ENCODE results near the gene XCL2. TPM values are rescaled to one million over a fixed set of nuclear protein-coding genes. Genes with fewer than 3 reads are reported as not detected.

XCL2 gene
- total RNA-seq, 1 experiment from 2014 or later: not detected

DNA sequence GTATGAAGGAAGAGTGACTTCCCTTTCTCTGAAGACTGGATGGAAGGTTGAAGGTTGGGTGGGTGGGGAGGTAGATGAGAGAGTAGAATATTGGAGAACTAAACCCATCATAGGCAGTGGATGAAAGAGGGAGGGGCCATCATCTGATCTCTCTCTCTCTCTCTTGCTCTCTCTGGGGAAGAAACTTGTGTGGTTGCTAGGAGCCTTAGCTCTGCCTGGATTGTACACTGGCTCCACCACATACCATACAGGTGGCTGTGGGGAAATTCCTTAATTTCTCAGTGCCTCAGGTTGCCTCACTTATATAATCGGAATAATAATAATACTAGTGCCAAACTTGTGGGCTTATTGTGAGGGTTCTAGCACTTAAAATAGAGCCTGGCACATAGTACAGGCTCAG, 42.1 kb upstream of the XCL2 start:
- H3K27me3 ChIP-seq (ENCODE audit: control insufficient read depth, insufficient read depth, low read length): no peaks in the 10 kb centered on the region
- in situ Hi-C loops (cut with HindIII; ENCODE audit: low pct_unique_long_range_greater_than_20kb, low sequenced_read_pairs): no loop called here
- ChIA-PET POLR2A (no interaction called here), CTCF (no interaction called here)
- H3K9me3 ChIP-seq (ENCODE audit: control insufficient read depth, insufficient read depth, low read depth, low read length): no peaks in the 10 kb centered on the region
- DNase-seq (ENCODE audit: low read depth, low spot score): no peak
- TF ChIP-seq SIN3A (IDR thresholded peaks at IDR 0.05; ENCODE audit: borderline replicate concordance, insufficient read depth, low read depth, low read length) (no peak), TCF7L2 (IDR thresholded peaks at IDR 0.05; ENCODE audit: low read depth, low read length) (no peak), REST (IDR thresholded peaks at IDR 0.05; ENCODE audit: insufficient read depth in 1 of 2, low read depth in 2 of 2, low read length in 1 of 2) (no peak), POLR2AphosphoS5 (IDR thresholded peaks at IDR 0.05; ENCODE audit: low read depth, low read length) (no peak), CTCF (IDR thresholded peaks at IDR 0.05) (no peak)
- H3K4me3 ChIP-seq (ENCODE audit: low read depth in 2 of 2, low read length in 2 of 2): no peak overlapping the region
- no peaks in the 10 kb centered on the region for H3K36me3 ChIP-seq (ENCODE audit: control insufficient read depth, insufficient read depth, low read length)
- H3K27ac ChIP-seq (ENCODE audit: low read length): no peak overlapping the region
- no TSS peak for BruUV-seq (replicated peaks)
- no peaks in the 10 kb centered on the region for H3K4me1 ChIP-seq (ENCODE audit: control insufficient read depth, insufficient read depth, low read length)
- ATAC-seq: no peak
- intact Hi-C loops (cut with micrococcal nuclease; ENCODE audit: unreplicated experiment): no loop called here

GRCh38 chr1:168585191-168585590, 41.4 kb upstream of the XCL2 start:
- TF ChIP-seq CTCF (IDR thresholded peaks at IDR 0.05): no peak
- TF ChIP-seq POLR2AphosphoS5 (IDR thresholded peaks at IDR 0.05; ENCODE audit: low read depth, low read length): no peak
- TF ChIP-seq TCF7L2 (IDR thresholded peaks at IDR 0.05; ENCODE audit: low read depth, low read length): no peak
- TF ChIP-seq REST (IDR thresholded peaks at IDR 0.05; ENCODE audit: insufficient read depth in 1 of 2, low read depth in 2 of 2, low read length in 1 of 2): no peak
- TF ChIP-seq SIN3A (IDR thresholded peaks at IDR 0.05; ENCODE audit: borderline replicate concordance, insufficient read depth, low read depth, low read length): no peak
- Histone ChIP-seq H3K36me3 (ENCODE audit: control insufficient read depth, insufficient read depth, low read length) (no peaks in the 10 kb centered on the region), H3K27me3 (ENCODE audit: control insufficient read depth, insufficient read depth, low read length) (no peaks in the 10 kb centered on the region), H3K4me1 (ENCODE audit: control insufficient read depth, insufficient read depth, low read length) (no peaks in the 10 kb centered on the region), H3K27ac (ENCODE audit: low read length) (no peak overlapping the region), H3K4me3 (ENCODE audit: low read depth in 2 of 2, low read length in 2 of 2) (no peak overlapping the region), H3K9me3 (ENCODE audit: control insufficient read depth, insufficient read depth, low read depth, low read length) (no peaks in the 10 kb centered on the region)
- ChIA-PET CTCF (no interaction called here), POLR2A (no interaction called here)
- intact Hi-C loops (cut with micrococcal nuclease; ENCODE audit: unreplicated experiment) (no loop called here), in situ Hi-C loops (cut with HindIII; ENCODE audit: low pct_unique_long_range_greater_than_20kb, low sequenced_read_pairs) (no loop called here)
- ATAC-seq: no peak
- BruUV-seq (replicated peaks): no TSS peak
- no peak for DNase-seq (ENCODE audit: low read depth, low spot score)

Measured in Panc1 (cell line).